Neural progenitor cell (in vitro differentiated cells): ENCODE data around the gene CDK17.

Experiments used
- EZH2 ChIP-seq: fragments of 200-600 bp; sonication (generic); IDR thresholded peaks from 2 replicates; pipeline ENCODE4 v1.6.1; 2017; ENCODE audit warnings: antibody characterized with exemption, mild to moderate bottlenecking, moderate library complexity
- EZH2phosphoT487 ChIP-seq: fragments of 200-600 bp; sonication (generic); IDR thresholded peaks from 2 replicates; pipeline ENCODE4 v1.6.1; 2017; ENCODE audit warnings: antibody characterized with exemption
- TF ChIP-seq, protein P1 (sequence below): fragments of 200-600 bp; sonication (generic); IDR thresholded peaks from 2 replicates; pipeline ENCODE4 v1.5.1; 2017; ENCODE audit warnings: antibody characterized with exemption, mild to moderate bottlenecking

- TF ChIP-seq, protein P1, sequence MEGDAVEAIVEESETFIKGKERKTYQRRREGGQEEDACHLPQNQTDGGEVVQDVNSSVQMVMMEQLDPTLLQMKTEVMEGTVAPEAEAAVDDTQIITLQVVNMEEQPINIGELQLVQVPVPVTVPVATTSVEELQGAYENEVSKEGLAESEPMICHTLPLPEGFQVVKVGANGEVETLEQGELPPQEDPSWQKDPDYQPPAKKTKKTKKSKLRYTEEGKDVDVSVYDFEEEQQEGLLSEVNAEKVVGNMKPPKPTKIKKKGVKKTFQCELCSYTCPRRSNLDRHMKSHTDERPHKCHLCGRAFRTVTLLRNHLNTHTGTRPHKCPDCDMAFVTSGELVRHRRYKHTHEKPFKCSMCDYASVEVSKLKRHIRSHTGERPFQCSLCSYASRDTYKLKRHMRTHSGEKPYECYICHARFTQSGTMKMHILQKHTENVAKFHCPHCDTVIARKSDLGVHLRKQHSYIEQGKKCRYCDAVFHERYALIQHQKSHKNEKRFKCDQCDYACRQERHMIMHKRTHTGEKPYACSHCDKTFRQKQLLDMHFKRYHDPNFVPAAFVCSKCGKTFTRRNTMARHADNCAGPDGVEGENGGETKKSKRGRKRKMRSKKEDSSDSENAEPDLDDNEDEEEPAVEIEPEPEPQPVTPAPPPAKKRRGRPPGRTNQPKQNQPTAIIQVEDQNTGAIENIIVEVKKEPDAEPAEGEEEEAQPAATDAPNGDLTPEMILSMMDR, result no peak
- no peak for TF ChIP-seq EZH2
- no peak for TF ChIP-seq EZH2phosphoT487
Measured at GRCh38 chr12:96404696-96405095, 4.5 kb upstream of the CDK17 start.
